Activated gamma-delta T cell treated with Interleukin-2 at 50 U/mL for 16 hours (primary cell): ENCODE measurements around the gene OR8K1.

Experiments used
- DNase-seq: peaks from one replicate; pipeline ENCODE4 v3.0.0-alpha.2; 2020

OR8K1 gene

DNA sequence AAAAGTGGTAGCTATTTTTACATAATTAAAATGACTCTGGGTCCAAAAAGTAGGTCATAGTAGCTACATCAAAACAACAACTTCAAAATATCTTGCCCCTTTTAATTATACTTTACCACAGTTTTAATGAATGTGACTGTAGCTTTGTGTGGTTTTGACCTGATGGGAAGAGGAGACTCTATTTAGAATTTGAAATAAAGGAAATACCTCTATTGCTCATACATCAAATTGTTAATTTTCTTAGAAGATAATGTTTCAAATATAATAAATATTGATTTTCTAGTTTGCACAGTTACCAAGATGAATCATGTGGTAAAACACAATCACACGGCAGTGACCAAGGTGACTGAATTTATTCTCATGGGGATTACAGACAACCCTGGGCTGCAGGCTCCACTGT, at the start of gene OR8K1:
Gene OR8K1, plus strand, starts transcription at position 301 of the 400 bp plus-strand sequence. Its CDS starts 0 bp downstream, at position 301.
- DNase-seq = no peak

DNA sequence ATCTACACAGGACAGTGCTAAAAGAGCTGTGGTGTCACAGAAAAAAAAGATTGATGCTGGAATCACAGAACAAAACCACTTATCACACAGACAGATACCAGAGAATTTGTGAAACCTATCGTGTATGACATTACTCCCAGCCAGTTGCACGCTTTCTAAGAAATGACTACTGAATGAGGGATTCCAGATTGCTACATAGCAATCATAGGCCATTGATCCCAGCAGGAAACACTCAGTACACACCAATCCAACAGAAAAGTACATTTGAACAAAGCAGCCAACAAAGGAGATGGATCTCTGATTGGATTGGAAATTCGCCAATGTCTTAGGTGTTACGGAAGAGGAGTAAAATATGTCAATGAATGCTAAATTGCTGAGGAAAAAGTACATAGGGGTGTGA, 48.9 kb upstream of the OR8K1 start:
- DNase-seq = no peak

DNA sequence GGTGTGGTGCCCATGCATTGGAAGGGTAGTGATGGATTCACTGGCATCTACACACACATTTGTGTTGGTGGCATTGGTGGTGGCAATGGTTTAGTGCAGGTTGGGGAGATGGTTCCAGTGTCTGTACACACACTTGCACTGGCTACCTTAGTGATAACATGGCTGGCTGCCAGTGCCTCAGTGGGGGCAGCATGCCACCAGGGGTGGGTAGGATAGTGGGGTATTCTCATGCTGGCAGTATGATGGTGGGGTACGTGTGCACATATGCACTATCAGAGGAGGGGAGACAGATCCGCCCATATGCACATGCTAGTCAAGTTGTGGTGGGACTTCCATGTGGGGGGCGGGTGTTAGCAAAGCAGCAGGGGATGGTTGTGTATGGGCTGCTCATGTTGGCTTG, 38.0 kb upstream of the OR8K1 start:
- no peak for DNase-seq

DNA sequence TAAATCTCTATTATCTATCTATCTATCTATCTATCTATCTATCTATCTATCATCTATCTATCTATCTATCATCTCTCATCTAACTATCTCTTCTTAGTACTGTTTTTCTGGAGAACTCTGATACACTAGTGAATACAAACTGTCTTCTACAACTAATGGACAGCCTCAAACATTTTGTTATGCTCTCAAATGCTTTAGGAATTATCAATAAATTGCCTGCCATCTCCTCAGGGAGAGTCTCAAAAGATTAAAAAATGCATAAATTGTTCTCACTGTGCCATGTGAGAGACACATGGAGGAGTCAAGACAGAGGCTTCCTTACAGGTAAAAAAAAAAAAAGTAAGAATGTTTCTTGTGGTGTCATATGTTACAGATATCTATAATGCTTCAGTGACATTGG, 31.0 kb upstream of the OR8K1 start, which contains the start of gene OR8K3:
Gene OR8K3, plus strand, starts transcription at position 301 of the 400 bp plus-strand sequence. CDS start 3,163 bp downstream, outside the sequence.
- DNase-seq = no peak

DNA sequence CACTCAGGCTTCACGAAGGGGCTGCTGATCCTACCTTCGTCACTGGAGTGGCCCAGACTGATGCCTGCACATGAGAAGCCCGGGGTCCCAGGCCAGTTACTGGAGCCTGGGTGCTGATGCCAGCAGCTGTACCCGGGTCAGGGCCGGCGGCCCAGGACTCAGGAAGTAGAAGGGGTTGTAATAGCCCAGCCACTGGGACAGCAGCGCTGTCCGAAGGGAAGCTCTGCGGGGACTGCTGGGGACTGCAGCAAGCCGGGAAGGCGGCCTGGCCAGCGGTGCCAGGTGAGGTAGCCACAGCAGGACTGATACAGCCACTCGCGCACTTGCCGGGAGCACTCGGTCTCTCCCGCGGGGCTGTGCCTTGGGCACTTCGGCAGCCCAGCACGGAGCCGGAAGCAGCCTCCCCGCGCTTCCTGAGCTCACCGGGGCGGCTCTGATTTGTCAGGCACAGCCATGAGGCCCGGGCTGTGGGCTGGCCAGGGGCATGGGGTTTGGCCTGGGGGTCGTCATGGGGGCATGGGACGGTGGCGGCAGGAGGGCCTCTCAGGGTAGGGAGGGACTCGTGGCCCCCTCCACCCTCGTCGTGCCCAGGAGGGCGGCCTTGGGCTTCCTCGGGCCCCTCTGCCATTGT, 13.9 kb upstream of the OR8K1 start:
- no peak for DNase-seq

DNA sequence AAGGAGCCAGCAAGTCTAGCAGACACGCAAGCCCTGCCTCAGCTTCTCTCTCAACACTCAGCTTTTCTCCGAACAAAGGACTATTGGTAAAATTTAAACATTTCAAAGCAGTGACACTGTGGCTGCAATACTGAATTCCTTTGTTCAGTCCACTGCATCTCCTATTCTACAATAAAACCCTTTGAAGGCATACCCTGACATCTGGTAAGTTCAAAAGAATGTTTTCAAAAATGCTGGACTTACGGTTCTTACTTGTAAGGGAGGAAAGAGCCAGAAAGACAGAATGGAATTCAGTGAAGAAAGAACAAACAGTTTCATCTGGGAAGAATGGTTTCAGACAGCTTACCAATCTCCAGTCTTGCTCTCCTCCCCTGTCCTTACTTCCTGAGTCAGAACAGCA, 12.7 kb upstream of the OR8K1 start:
- no peak for DNase-seq

DNA sequence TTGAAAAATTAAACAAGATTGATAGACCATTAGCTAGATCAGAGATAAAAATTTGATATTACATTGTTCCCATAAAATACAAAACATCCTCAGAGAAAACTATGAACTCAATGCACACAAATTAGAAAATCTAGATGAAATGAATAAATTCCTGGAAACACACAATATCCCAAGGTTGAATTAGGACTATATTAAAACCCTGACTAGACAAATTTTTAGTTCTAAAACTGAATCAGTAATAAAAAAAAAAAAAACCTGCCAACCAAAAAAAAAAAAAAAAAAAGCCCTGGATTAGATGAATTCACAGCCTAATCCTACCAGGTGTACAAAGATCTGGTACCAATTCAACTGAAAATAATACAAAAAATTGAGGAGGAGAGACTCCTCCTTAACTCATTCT, 5.5 kb upstream of the OR8K1 start:
- no peak for DNase-seq

DNA sequence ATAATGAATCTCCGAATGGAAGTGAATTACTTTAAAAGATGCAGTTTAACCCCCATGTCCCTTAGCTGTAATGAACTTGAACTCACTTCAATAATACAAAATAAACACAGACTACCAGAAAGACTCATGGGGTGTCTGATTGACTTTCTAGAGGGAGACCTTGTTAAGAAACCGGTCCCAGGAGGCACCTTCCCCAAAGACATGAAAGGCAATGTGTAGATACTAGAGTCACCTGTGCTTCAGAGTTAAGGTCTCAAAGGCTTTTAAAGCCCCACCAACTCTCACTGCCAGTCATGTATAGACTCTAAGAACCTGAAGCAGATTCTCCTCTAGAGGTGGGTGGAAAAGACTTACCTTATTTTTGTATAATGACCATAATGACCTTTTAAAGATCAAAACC, 8.2 kb downstream of the OR8K1 start, which contains the start of gene OR8J1:
Gene OR8J1, plus strand, starts transcription at position 301 of the 400 bp plus-strand sequence. CDS start 5,956 bp downstream, outside the sequence.
- DNase-seq = no peak

DNA sequence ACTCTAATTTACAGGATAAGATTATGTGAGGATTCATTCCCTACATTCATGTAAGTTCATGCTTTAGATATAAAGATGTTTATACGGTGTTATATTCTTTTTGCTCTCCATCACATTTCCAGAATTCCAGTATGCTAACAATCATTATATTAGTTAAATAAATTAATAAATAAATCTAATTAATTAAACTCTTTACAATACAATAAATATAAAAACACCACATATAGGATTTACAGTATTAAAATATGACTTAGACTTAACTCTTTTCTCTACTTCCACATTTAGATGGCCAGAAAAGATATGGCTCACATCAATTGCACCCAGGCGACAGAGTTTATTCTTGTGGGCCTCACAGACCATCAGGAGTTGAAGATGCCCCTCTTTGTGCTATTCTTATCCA, 29.5 kb downstream of the OR8K1 start, which contains the start of gene OR8U1:
Gene OR8U1, plus strand, starts transcription at position 301 of the 400 bp plus-strand sequence. Its CDS starts 0 bp downstream, at position 301.
- no peak for DNase-seq

DNA sequence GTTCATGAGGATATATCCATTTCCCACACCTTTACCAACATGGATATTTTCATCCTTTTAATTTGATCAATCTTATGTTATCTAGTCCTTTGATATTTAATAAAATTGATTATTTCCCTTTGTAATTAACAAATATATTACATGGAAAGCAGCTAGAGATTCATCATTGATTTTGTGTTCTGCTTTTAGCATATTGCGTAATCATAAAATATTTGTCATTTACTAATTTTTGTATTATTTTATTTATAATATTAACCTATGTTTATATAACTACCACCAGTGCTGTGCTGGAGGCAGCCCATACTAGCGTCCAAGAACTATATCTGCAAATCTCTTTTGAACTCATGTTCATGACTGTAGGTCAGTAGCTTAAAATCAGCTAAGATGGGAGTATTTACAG, 34.3 kb downstream of the OR8K1 start:
- DNase-seq = no peak

DNA sequence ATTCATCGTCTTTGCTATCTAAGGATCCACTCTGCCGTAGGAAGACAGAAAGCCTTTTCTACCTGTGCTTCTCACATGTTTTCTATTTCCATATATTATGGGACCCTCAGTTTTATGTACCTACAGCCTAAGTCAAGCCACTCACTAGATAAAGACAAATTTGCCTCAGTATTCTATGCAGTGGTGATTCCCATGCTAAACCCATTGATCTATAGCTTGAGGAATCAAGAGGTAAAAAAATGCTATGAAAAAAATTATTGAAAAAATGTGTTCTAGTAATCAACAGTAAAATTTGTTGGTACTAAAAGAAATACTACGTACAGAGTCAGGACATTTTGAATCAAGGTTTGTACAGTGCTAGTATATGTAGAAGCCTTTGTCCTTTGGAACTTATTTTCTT, 48.5 kb downstream of the OR8K1 start:
- no peak for DNase-seq

DNA sequence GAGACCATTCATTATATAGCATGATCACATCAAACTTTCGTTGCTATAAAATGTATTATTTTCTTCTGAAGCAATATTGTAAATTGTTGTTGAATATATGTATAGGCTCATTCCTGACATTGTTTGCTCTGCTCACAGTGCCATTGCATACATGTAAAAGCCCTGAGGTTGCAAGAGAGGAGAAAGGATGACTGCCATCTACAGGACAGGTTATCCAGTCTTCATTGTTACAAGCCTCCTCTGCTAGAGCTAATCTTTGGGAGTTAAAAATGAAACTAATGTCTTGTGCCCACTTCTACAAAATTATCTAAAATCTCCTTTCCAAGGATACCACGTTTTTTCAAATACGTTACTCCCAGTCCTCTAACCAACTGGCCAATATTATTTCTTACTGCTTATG, 50.2 kb downstream of the OR8K1 start:
- DNase-seq = no peak
